ENCODE data around the gene GPATCH8. TPM values are rescaled to one million over a fixed set of nuclear protein-coding genes. Genes with fewer than 3 reads are reported as not detected.
"Not testable (repeated sequence)": the region's sequence is repeated elsewhere in the genome, so short reads cannot be mapped to it uniquely, and the experiment has no call there.

GPATCH8 gene
- total RNA-seq, 2 experiments from 2014 or later = 76.0 to 76.9 TPM

DNA sequence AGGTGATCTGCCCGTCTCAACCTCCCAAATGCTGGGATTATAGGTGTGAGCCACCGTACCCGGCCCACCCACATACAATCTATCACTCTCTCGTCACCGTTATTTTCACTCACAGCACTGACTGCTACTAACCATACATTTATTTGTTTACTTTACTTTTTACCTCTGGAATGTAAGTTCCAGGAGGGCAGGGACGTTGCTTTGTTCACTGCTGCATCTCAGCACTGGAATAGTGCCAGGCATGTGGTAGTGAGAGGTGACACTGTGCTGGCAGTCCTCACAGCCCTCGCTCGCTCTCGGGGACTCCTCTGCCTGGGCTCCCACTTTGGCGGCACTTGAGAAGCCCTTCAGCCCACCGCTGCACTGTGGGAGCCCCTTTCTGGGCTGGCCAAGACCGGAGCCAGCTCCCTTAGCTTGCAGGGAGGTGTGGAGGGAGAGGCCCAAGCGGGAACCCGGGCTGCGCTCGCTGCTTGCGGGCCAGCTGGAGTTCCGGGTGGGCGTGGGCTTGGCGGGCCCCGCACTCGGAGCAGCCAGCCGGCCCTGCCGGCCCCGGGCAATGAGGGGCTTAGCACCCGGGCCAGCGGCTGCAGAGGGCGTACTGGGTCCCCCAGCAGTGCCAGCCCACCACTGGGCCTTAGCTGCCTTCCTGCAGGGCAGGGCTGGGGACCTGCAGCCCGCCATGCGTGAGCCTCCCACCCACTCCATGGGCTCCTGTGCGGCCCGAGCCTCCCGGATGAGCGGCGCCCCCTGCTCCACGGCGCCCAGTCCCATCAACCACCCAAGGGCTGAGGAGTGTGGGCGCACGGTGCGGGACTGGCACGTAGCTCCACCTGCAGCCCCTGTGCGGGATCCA lies 134.6 kb downstream of the GPATCH8 start:
- H3K4me1 ChIP-seq (ENCODE audit: insufficient read depth, low read length); H3K9me3 ChIP-seq (ENCODE audit: control insufficient read depth in 1 of 2, insufficient read depth in 1 of 2, low read length in 2 of 2); H3K36me3 ChIP-seq (ENCODE audit: insufficient read depth, low read length); H3K4me1 Mint-ChIP-seq (ENCODE audit: low read depth); H3K36me3 Mint-ChIP-seq (ENCODE audit: low read depth); CTCF ChIA-PET; POLR2A ChIA-PET; H3K9me3 Mint-ChIP-seq; ATAC-seq (ENCODE audit: poor library complexity); H3K4me3 ChIP-seq (ENCODE audit: low read length); H3K27me3 ChIP-seq (ENCODE audit: control insufficient read depth in 1 of 2, insufficient read depth in 2 of 2, low read length in 2 of 2); intact Hi-C loops (cut with DNase I, micrococcal nuclease); H3K4me3 Mint-ChIP-seq; DNase-seq; H3K27ac ChIP-seq (ENCODE audit: low read depth in 1 of 2, low read length in 2 of 2); H3K27ac Mint-ChIP-seq: not testable (repeated sequence)
- H3K27me3 Mint-ChIP-seq = peaks cover 64% of the 10 kb centered on the region

DNA sequence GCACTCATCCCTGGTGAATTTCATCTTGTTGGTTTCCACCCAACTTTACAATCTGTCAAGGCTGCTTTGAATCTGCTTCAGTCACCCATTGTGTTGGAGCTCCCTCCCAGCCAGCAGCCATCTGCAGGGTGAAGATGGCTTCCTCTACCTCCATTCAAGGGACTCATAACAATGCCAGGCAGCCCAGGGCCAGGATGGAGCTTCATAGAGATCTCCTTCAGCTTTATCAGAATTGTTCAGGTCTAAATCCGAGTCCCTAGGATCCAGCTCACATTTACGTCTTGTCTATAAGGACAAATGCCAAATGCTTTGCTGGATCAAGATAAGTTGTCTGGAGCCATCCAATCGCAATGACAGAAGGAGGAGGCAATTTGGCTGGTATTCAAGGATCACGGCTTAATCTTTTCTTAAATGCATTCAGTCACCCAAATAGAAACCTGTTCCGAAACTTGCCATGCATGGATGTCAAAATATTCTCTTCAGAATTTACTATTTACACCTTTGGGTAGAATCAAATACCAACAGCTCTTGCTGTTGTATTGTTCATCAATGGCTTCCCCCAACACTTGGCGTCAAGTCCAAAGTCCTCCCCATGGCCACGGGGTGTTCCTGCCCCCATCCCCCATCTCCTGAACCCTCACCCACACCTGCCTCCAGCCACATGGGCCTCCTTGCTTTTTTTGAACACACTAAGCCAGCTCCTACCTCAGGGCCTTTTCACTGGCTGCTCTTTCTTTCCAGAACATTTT lies 135.8 kb downstream of the GPATCH8 start:
- Histone ChIP-seq H3K36me3 (ENCODE audit: insufficient read depth, low read length) (no peaks in the 10 kb centered on the region), H3K27ac (ENCODE audit: low read depth in 1 of 2, low read length in 2 of 2) (no peak overlapping the region), H3K4me3 (ENCODE audit: low read length) (no peak overlapping the region), H3K27me3 (ENCODE audit: control insufficient read depth in 1 of 2, insufficient read depth in 2 of 2, low read length in 2 of 2) (peaks cover 10 to 14% of the 10 kb centered on the region in 2 experiments), H3K4me1 (ENCODE audit: insufficient read depth, low read length) (peaks cover 15% of the 10 kb centered on the region), H3K9me3 (ENCODE audit: control insufficient read depth in 1 of 2, insufficient read depth in 1 of 2, low read length in 2 of 2) (no peaks in the 10 kb centered on the region)
- TF ChIP-seq, protein P1, sequence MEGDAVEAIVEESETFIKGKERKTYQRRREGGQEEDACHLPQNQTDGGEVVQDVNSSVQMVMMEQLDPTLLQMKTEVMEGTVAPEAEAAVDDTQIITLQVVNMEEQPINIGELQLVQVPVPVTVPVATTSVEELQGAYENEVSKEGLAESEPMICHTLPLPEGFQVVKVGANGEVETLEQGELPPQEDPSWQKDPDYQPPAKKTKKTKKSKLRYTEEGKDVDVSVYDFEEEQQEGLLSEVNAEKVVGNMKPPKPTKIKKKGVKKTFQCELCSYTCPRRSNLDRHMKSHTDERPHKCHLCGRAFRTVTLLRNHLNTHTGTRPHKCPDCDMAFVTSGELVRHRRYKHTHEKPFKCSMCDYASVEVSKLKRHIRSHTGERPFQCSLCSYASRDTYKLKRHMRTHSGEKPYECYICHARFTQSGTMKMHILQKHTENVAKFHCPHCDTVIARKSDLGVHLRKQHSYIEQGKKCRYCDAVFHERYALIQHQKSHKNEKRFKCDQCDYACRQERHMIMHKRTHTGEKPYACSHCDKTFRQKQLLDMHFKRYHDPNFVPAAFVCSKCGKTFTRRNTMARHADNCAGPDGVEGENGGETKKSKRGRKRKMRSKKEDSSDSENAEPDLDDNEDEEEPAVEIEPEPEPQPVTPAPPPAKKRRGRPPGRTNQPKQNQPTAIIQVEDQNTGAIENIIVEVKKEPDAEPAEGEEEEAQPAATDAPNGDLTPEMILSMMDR (IDR thresholded peaks at IDR 0.05) = no peak
- Mint-ChIP-seq H3K36me3 (ENCODE audit: low read depth) (no peaks in the 10 kb centered on the region), H3K4me1 (ENCODE audit: low read depth) (peaks cover 7% of the 10 kb centered on the region), H3K9me3 (no peaks in the 10 kb centered on the region), H3K27ac (no peak overlapping the region), H3K27me3 (peaks cover 58% of the 10 kb centered on the region), H3K4me3 (no peak overlapping the region)
- CTCF ChIA-PET = no interaction called here
- POLR2A ChIA-PET = no interaction called here
- ATAC-seq (ENCODE audit: poor library complexity) (no peak), DNase-seq (no peak)
- intact Hi-C loops (cut with DNase I, micrococcal nuclease) = no loop called here

DNA sequence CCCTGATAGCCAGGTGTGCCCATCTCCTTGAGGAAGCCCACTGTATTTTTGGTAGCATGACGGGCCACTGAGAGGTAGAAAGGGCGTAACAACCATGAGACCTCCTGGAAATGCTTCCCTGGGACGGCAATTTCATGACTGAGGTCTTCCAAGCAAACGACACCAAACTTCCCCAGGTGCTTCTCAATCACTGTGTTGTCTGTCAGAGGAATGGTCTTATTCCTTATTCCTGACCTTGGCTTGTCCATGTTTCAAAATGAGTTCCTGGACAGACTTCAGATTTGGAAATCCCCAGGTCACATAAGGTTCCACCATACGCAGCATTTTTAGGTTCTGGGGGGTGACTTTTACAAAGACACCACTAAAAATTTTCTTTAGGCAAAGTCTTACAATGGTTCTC lies 138.2 kb downstream of the GPATCH8 start:
- DNase-seq; H3K36me3 ChIP-seq (ENCODE audit: insufficient read depth, low read length); H3K9me3 ChIP-seq (ENCODE audit: control insufficient read depth in 1 of 2, insufficient read depth in 1 of 2, low read length in 2 of 2); H3K27ac ChIP-seq (ENCODE audit: low read depth in 1 of 2, low read length in 2 of 2); H3K4me1 Mint-ChIP-seq (ENCODE audit: low read depth); CTCF ChIA-PET; H3K4me3 ChIP-seq (ENCODE audit: low read length); H3K27ac Mint-ChIP-seq; intact Hi-C loops (cut with DNase I, micrococcal nuclease); ATAC-seq (ENCODE audit: poor library complexity); H3K9me3 Mint-ChIP-seq; H3K36me3 Mint-ChIP-seq (ENCODE audit: low read depth); POLR2A ChIA-PET: not testable (repeated sequence)
- Mint-ChIP-seq H3K4me3 (peak overlapping the region; percentile 37), H3K27me3 (peaks cover 58% of the 10 kb centered on the region)
- H3K4me1 ChIP-seq (ENCODE audit: insufficient read depth, low read length) = peaks cover 14% of the 10 kb centered on the region
- peaks cover 21 to 22% of the 10 kb centered on the region in 2 experiments for H3K27me3 ChIP-seq (ENCODE audit: control insufficient read depth in 1 of 2, insufficient read depth in 2 of 2, low read length in 2 of 2)

DNA sequence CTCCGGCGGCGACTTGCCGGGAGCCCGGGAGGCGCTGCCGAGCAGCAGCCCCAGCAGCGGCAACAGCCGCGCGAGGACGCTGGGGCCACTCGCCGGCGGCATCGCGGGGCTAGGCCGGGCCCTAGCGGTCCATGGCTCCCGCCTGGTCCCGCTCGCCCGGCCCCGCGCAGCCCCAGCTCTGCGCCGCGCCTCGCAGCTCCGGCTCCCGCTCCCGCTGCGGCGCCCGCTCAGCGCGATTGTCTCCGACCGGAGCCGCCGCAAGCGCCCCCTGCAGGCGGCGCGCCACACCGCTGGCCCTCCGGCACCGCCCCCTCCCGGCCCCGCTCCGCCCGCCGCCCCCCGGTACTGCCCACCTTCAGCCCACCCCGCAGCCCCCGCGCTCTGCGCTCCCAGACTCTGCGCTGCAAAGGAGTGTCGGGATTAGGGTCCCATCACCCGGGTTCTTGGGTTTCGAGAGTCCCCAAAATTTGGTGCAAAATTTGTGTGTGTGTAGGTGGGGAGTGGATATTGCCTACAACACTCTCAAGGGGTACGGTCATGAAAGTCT lies 139.5 kb downstream of the GPATCH8 start, which contains the start of gene FAM171A2:
Gene FAM171A2, minus strand, starts transcription at position 241 of the 547 bp plus-strand sequence. Its CDS starts 139 bp downstream, at position 102.
- CTCF ChIA-PET = interaction anchor here (0.5 to 1.5 kb wide), 7 partner anchors 9 to 403 kb away, joined by 3 to 10 read pairs (median 5); partner anchors contain the start of gene GRN
- ATAC-seq (ENCODE audit: poor library complexity) (peak; percentile 93), DNase-seq (peak; percentile 36 to 89 (median 64))
- H3K36me3 Mint-ChIP-seq (ENCODE audit: low read depth) = no peaks in the 10 kb centered on the region
- no peak within 1 kb of the TSS for H3K27ac ChIP-seq (ENCODE audit: low read depth in 1 of 2, low read length in 2 of 2)
- TF ChIP-seq, protein P1 (IDR thresholded peaks at IDR 0.05) = peak; percentile 35
- H3K27me3 ChIP-seq (ENCODE audit: control insufficient read depth in 1 of 2, insufficient read depth in 2 of 2, low read length in 2 of 2) = peaks cover 21 to 22% of the 10 kb centered on the region in 2 experiments
- H3K27ac Mint-ChIP-seq = no peak within 1 kb of the TSS
- no peaks in the 10 kb centered on the region for H3K9me3 ChIP-seq (ENCODE audit: control insufficient read depth in 1 of 2, insufficient read depth in 1 of 2, low read length in 2 of 2)
- intact Hi-C loops (cut with DNase I, micrococcal nuclease) = no loop called here
- peaks cover 13% of the 10 kb centered on the region for H3K4me1 ChIP-seq (ENCODE audit: insufficient read depth, low read length)
- H3K9me3 Mint-ChIP-seq = no peaks in the 10 kb centered on the region
- H3K27me3 Mint-ChIP-seq = peaks cover 50% of the 10 kb centered on the region
- H3K4me3 Mint-ChIP-seq = peak within 1 kb of the TSS; percentile 85
- H3K4me3 ChIP-seq (ENCODE audit: low read length) = peak within 1 kb of the TSS; percentile 54
- H3K36me3 ChIP-seq (ENCODE audit: insufficient read depth, low read length) = no peaks in the 10 kb centered on the region
- peaks cover 7% of the 10 kb centered on the region for H3K4me1 Mint-ChIP-seq (ENCODE audit: low read depth)
- POLR2A ChIA-PET = interaction anchor here (0.7 to 2.1 kb wide), 5 partner anchors 10 to 187 kb away, joined by 3 to 14 read pairs (median 6); partner anchors contain the start of genes GRN and TMUB2
